ENCODE measurements around the gene MCIDAS. TPM values are rescaled to one million over a fixed set of nuclear protein-coding genes. Genes with fewer than 3 reads are reported as not detected.

The MCIDAS gene
- total and polyA plus RNA-seq, 2 of the 4 experiments (the other 2 are of a cell fraction): not detected

DNA sequence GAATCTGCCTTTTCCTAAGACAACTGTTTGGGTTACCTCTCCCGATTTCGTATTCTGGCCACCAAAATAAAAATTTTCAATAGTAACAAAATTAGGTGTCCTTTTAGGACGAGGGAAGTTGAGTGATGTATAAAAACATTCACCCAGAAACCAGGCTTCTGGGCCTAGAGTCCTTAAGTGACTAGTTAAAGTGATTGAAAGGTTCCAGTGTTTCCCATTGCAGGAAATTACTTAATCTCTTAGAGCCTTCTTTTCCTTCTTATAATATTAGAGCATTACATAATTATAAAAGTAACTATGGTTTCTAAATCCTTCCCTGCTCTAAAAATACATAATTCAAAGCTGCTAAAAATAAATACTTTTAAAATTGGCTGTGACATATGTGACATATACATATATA lies 7.3 kb downstream of the MCIDAS start:
- peaks cover 9% of the 10 kb centered on the region; the same call in 1 of the 2 replicates for H4K20me1 ChIP-seq (ENCODE audit: insufficient read depth, low read length)
- H2BK20ac ChIP-seq (ENCODE audit: low read depth, low read length): no peak overlapping the region
- no peak overlapping the region for H3K4me2 ChIP-seq (ENCODE audit: low read depth, low read length)
- H3K4ac ChIP-seq (ENCODE audit: low read depth, low read length): no peak overlapping the region
- H4K91ac ChIP-seq (ENCODE audit: insufficient read depth, low read depth, low read length): no peak overlapping the region
- dilution Hi-C loops (cut with HindIII; ENCODE audit: low sequenced_read_pairs, unreplicated experiment): no loop called here
- no peak overlapping the region for H3K14ac ChIP-seq (replicated peaks; ENCODE audit: low read depth, low read length)
- H4K8ac ChIP-seq (ENCODE audit: low read depth in 2 of 2, low read length in 2 of 2): no peak overlapping the region
- no peak overlapping the region for H4K5ac ChIP-seq (ENCODE audit: low read depth, low read length)
- no peak overlapping the region for H2BK120ac ChIP-seq (ENCODE audit: low read depth, low read length)
- no CpG with 5 or more reads among the region's 3 CpGs for WGBS, 2 experiments (ENCODE audit: extremely low coverage in 2 of 2, insufficient read length in 1 of 2)
- H3K9me3 ChIP-seq (ENCODE audit: control insufficient read depth, insufficient read depth, low read length): peaks cover 15% of the 10 kb centered on the region
- no peaks in the 10 kb centered on the region for H3K36me3 ChIP-seq (ENCODE audit: control insufficient read depth, insufficient read depth, low read length)
- no peak overlapping the region for H3K18ac ChIP-seq (ENCODE audit: low read depth, low read length)
- intact Hi-C loops (cut with micrococcal nuclease): loop anchor here (5.0 kb wide), 1 partner anchor 42 kb away; no protein-coding TSS in a partner anchor
- no peak overlapping the region for H2BK5ac ChIP-seq (ENCODE audit: low read depth, low read length, poor library complexity, severe bottlenecking)
- H3K79me1 ChIP-seq (ENCODE audit: low read depth in 1 of 2, low read length in 2 of 2): no peaks in the 10 kb centered on the region
- TF ChIP-seq RAD21 (IDR thresholded peaks at IDR 0.05; ENCODE audit: low read length): no peak
- TF ChIP-seq SMC3 (IDR thresholded peaks at IDR 0.05; ENCODE audit: low read depth, low read length): no peak
- no peak for TF ChIP-seq NFE2L2 (IDR thresholded peaks at IDR 0.05; ENCODE audit: low read depth, low read length)
- TF ChIP-seq, protein P1, sequence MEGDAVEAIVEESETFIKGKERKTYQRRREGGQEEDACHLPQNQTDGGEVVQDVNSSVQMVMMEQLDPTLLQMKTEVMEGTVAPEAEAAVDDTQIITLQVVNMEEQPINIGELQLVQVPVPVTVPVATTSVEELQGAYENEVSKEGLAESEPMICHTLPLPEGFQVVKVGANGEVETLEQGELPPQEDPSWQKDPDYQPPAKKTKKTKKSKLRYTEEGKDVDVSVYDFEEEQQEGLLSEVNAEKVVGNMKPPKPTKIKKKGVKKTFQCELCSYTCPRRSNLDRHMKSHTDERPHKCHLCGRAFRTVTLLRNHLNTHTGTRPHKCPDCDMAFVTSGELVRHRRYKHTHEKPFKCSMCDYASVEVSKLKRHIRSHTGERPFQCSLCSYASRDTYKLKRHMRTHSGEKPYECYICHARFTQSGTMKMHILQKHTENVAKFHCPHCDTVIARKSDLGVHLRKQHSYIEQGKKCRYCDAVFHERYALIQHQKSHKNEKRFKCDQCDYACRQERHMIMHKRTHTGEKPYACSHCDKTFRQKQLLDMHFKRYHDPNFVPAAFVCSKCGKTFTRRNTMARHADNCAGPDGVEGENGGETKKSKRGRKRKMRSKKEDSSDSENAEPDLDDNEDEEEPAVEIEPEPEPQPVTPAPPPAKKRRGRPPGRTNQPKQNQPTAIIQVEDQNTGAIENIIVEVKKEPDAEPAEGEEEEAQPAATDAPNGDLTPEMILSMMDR (conservative IDR thresholded peaks at IDR 0.05; ENCODE audit: low read depth, low read length): no peak
- no peak for TF ChIP-seq FOS (IDR thresholded peaks at IDR 0.05; ENCODE audit: low read depth, low read length)
- TF ChIP-seq MAZ (IDR thresholded peaks at IDR 0.05; ENCODE audit: borderline replicate concordance, low read depth, low read length): no peak
- TF ChIP-seq MAFK (IDR thresholded peaks at IDR 0.05; ENCODE audit: low read depth, low read length): no peak
- no peak for TF ChIP-seq CHD1 (IDR thresholded peaks at IDR 0.05; ENCODE audit: low read depth, low read length)
- TF ChIP-seq, protein P2, sequence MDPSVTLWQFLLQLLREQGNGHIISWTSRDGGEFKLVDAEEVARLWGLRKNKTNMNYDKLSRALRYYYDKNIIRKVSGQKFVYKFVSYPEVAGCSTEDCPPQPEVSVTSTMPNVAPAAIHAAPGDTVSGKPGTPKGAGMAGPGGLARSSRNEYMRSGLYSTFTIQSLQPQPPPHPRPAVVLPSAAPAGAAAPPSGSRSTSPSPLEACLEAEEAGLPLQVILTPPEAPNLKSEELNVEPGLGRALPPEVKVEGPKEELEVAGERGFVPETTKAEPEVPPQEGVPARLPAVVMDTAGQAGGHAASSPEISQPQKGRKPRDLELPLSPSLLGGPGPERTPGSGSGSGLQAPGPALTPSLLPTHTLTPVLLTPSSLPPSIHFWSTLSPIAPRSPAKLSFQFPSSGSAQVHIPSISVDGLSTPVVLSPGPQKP (IDR thresholded peaks at IDR 0.05; ENCODE audit: borderline replicate concordance, low read depth, low read length): no peak
- no peak for TF ChIP-seq BHLHE40 (IDR thresholded peaks at IDR 0.05; ENCODE audit: low read depth, low read length)
- no peak for TF ChIP-seq CEBPB (IDR thresholded peaks at IDR 0.05; ENCODE audit: low read depth, low read length)
- no peak for TF ChIP-seq RFX5 (IDR thresholded peaks at IDR 0.05; ENCODE audit: low read depth, low read length)
- TF ChIP-seq MXI1 (IDR thresholded peaks at IDR 0.05; ENCODE audit: borderline replicate concordance, low read depth, low read length): no peak
- TF ChIP-seq POLR2A (IDR thresholded peaks at IDR 0.05; ENCODE audit: low read depth, low read length): no peak
- TF ChIP-seq, protein P3, sequence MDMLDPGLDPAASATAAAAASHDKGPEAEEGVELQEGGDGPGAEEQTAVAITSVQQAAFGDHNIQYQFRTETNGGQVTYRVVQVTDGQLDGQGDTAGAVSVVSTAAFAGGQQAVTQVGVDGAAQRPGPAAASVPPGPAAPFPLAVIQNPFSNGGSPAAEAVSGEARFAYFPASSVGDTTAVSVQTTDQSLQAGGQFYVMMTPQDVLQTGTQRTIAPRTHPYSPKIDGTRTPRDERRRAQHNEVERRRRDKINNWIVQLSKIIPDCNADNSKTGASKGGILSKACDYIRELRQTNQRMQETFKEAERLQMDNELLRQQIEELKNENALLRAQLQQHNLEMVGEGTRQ (IDR thresholded peaks at IDR 0.05; ENCODE audit: low read depth, low read length): no peak
- H2AK5ac ChIP-seq (ENCODE audit: low read depth, low read length): no peak overlapping the region
- no TSS peak for BruUV-seq (replicated peaks)
- in situ Hi-C loops (cut with MboI; ENCODE audit: low sequenced_read_pairs): no loop called here
- no peaks in the 10 kb centered on the region for H3K9me1 ChIP-seq (ENCODE audit: insufficient read depth, low read length)
- H3K4me3 ChIP-seq (ENCODE audit: insufficient read depth, low read depth, low read length): no peak overlapping the region
- peaks cover 2% of the 10 kb centered on the region; the same call in 1 of the 2 replicates for H3K4me1 ChIP-seq (ENCODE audit: control insufficient read depth, insufficient read depth, low read length)
- CTCF ChIA-PET: no interaction called here
- POLR2A ChIA-PET (ENCODE audit: unreplicated experiment): no interaction called here
- H3K56ac ChIP-seq (ENCODE audit: extremely low read depth, insufficient read depth, low read length): no peak overlapping the region
- ATAC-seq (ENCODE audit: low read depth) (no peak), DNase-seq (no peak)
- H2AK9ac ChIP-seq (replicated peaks; ENCODE audit: low read depth, low read length, poor library complexity): no peak overlapping the region
- no peak overlapping the region for H3K27ac ChIP-seq (ENCODE audit: insufficient read depth, low read length)
- no peak overlapping the region for H2BK15ac ChIP-seq (ENCODE audit: low read depth, low read length)
- H3K9ac ChIP-seq (ENCODE audit: low read depth, low read length): no peak overlapping the region
- H2AFZ ChIP-seq (replicated peaks; ENCODE audit: low read length, poor library complexity): no peak overlapping the region
- H3K23ac ChIP-seq (ENCODE audit: low read depth, low read length): no peak overlapping the region
- peaks cover 75% of the 10 kb centered on the region for H3K27me3 ChIP-seq (ENCODE audit: control insufficient read depth, insufficient read depth, low read length)

All from IMR-90 (cell line).